GM18867 (cell line): ENCODE data around the gene SPAG9.

ENCODE experiments used
- ATAC-seq: cut with Tn5 transposase; IDR thresholded peaks from one replicate; pipeline ENCODE4 v1.9.1; 2021; ENCODE audit warnings: mild to moderate bottlenecking, moderate library complexity; ENCODE audit not compliant: unreplicated experiment

Gene SPAG9

GRCh38 chr17:51044976-51045375 is 75.7 kb downstream of the SPAG9 start:
- ATAC-seq: no peak

- ATAC-seq: no peak
Measured at GRCh38 chr17:51036084-51036483, 84.6 kb downstream of the SPAG9 start.

GRCh38 chr17:51035431-51035830 is 85.2 kb downstream of the SPAG9 start:
- ATAC-seq: no peak

- no peak for ATAC-seq
Measured at GRCh38 chr17:51034800-51035199, 85.9 kb downstream of the SPAG9 start.

GRCh38 chr17:51032850-51033249 is 87.8 kb downstream of the SPAG9 start:
- no peak for ATAC-seq

- no peak for ATAC-seq
Measured at GRCh38 chr17:51029568-51030463, 90.9 kb downstream of the SPAG9 start.

GRCh38 chr17:51029142-51029541 is 91.5 kb downstream of the SPAG9 start:
- no peak for ATAC-seq

- ATAC-seq: no peak
Measured at GRCh38 chr17:51028176-51028863, 92.3 kb downstream of the SPAG9 start.

GRCh38 chr17:51018541-51018940 is 102.1 kb downstream of the SPAG9 start:
- no peak for ATAC-seq

- ATAC-seq: no peak
Measured at GRCh38 chr17:51017270-51017669, 103.4 kb downstream of the SPAG9 start.

GRCh38 chr17:51016099-51016498 is 104.6 kb downstream of the SPAG9 start:
- ATAC-seq: no peak

GRCh38 chr17:51015145-51015558 is 105.5 kb downstream of the SPAG9 start:
- ATAC-seq: no peak

- ATAC-seq: no peak
Measured at GRCh38 chr17:51014129-51014528, 106.5 kb downstream of the SPAG9 start.

- no peak for ATAC-seq
Measured at GRCh38 chr17:51013322-51013721, 107.3 kb downstream of the SPAG9 start.

GRCh38 chr17:51012538-51012937 is 108.1 kb downstream of the SPAG9 start:
- no peak for ATAC-seq

GRCh38 chr17:51010173-51010675 is 110.4 kb downstream of the SPAG9 start:
- ATAC-seq: no peak

- no peak for ATAC-seq
Measured at GRCh38 chr17:51006601-51007000, 114.1 kb downstream of the SPAG9 start.

GRCh38 chr17:51005768-51006167 is 114.9 kb downstream of the SPAG9 start:
- ATAC-seq: no peak

GRCh38 chr17:51004249-51004648 is 116.4 kb downstream of the SPAG9 start:
- ATAC-seq: no peak

- no peak for ATAC-seq
Measured at GRCh38 chr17:51000835-51001638, 119.6 kb downstream of the SPAG9 start.

- no peak for ATAC-seq
Measured at GRCh38 chr17:50995668-50996067, 125.0 kb downstream of the SPAG9 start.
